Ovary (tissue), 3 donors: ENCODE results near the gene PCDHGA11.

Experiments
- CTCF ChIP-seq, 3 donors: fragments of 450-650 bp in 2 of 3; fragments of 200-600 bp in 1 of 3; IDR thresholded peaks; one replicate each; pipeline versions ENCODE4 v1.5.1 to v1.8.0; 2016 to 2022; ENCODE audit warnings: antibody characterized with exemption in 3 of 3, mild to moderate bottlenecking in 1 of 3
- EP300 ChIP-seq: sonication (generic); formaldehyde crosslinking; IDR thresholded peaks from one replicate; pipeline ENCODE4 v1.6.1; 2017; ENCODE audit warnings: antibody characterized with exemption
- POLR2A ChIP-seq: fragments of 450-650 bp; IDR thresholded peaks from one replicate; pipeline ENCODE4 v1.6.1; 2017; ENCODE audit warnings: antibody characterized with exemption, mild to moderate bottlenecking, moderate library complexity
- donor health status: DM: no; HTN: no; CAD: no.

GRCh38 chr5:141419074-141419880 lies 1.6 kb upstream of the PCDHGA11 start:
- TF ChIP-seq EP300 (no peak), CTCF (IDR thresholded peaks at IDR 0.05) (no peak), POLR2A (no peak)
